Esophagus squamous epithelium (tissue), 4 donors: ENCODE results near the gene MYO3B.

Experiments used
- POLR2A ChIP-seq, 4 donors: fragments of 450-650 bp; IDR thresholded peaks; one replicate each; pipeline ENCODE4 v1.6.1; 2017; ENCODE audit warnings: antibody characterized with exemption in 4 of 4, mild to moderate bottlenecking in 4 of 4, moderate library complexity in 3 of 4
- TF ChIP-seq, protein P1 (sequence below), 6 experiments: fragments of 450-650 bp in 4 of 6; fragments of 200-600 bp in 2 of 6; sonication (generic) in 2 of 6; IDR thresholded peaks; one replicate each; pipeline ENCODE4 v1.5.1; 2016 to 2019; ENCODE audit warnings: antibody characterized with exemption in 6 of 6, mild to moderate bottlenecking in 4 of 6, moderate library complexity in 4 of 6

DNA sequence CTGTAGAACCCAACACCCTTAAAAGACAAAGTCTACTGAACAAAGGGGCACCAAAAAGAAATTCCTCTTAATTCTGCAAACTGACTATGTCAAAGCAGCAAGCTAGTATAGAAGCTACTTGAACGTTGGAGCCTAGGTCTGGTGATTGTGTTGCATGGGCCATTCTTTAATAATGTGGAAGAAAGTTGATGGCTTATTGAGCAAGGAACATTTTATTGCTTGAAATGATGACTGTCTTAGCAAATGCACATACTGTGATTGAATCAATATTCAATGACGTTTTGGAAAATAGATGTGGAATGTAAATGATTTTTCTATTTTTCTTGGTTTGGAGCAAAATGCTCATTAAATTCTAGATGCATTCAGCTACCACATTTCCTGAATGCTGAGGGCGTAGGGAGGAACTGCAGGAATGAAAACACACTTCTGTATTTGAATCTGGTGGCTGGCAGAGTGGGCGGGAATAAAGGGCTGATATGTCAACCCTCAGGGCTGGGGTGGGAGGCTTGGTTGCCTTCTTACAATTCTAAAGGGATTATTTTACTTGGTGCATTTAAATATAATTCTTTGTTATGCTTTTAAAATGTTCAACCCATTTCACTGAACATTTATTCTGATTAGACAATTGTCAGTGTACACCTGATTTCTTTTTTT lies 26.5 kb downstream of the MYO3B start:
- TF ChIP-seq, protein P1, sequence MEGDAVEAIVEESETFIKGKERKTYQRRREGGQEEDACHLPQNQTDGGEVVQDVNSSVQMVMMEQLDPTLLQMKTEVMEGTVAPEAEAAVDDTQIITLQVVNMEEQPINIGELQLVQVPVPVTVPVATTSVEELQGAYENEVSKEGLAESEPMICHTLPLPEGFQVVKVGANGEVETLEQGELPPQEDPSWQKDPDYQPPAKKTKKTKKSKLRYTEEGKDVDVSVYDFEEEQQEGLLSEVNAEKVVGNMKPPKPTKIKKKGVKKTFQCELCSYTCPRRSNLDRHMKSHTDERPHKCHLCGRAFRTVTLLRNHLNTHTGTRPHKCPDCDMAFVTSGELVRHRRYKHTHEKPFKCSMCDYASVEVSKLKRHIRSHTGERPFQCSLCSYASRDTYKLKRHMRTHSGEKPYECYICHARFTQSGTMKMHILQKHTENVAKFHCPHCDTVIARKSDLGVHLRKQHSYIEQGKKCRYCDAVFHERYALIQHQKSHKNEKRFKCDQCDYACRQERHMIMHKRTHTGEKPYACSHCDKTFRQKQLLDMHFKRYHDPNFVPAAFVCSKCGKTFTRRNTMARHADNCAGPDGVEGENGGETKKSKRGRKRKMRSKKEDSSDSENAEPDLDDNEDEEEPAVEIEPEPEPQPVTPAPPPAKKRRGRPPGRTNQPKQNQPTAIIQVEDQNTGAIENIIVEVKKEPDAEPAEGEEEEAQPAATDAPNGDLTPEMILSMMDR (IDR thresholded peaks at IDR 0.05) = no peak
- TF ChIP-seq POLR2A (IDR thresholded peaks at IDR 0.05) = no peak
